A549 (cell line): Measurements from ENCODE around the gene KRTAP5-5. TPM values are rescaled to one million over a fixed set of nuclear protein-coding genes. Genes with fewer than 3 reads are reported as not detected.

ENCODE experiments used
- ATAC-seq, 2 experiments: fragments of 200-7000 bp in 1 of 2; fragments of >200 bp in 1 of 2; cut with Nextera tagmentation in 1 of 2; cut with Tn5 transposase in 1 of 2; 3 replicates each; pipeline versions ENCODE4 v1.8.0 to v1.9.1; 2018 to 2020; ENCODE audit warnings: mild to moderate bottlenecking in 1 of 2, moderate library complexity in 1 of 2
- CTCF ChIA-PET: fragments of 300-600 bp; sonication (Branson Sonifier 250); formaldehyde crosslinking; extraction: SDS; loops from one replicate; lab custom pipeline; 2021; ENCODE audit warnings: antibody characterized with exemption, inconsistent platforms; lab: Yijun Ruan, JAX
- POLR2A ChIA-PET: fragments of 350-600 bp; formaldehyde crosslinking; extraction: SDS; loops from one replicate; lab custom pipeline; 2021; ENCODE audit warnings: antibody characterized with exemption, inconsistent platforms; lab: Yijun Ruan, JAX
- DNase-seq, 2 experiments: peaks; one replicate each; pipeline versions ENCODE4 v3.0.0 to v3.0.0-alpha.2; 2011 to 2016; ENCODE audit warnings: low read depth in 1 of 2, low spot score in 1 of 2
- FAIRE-seq: peaks from 2 replicates; lab custom pipeline; 2011; peaks lifted over from hg19 to GRCh38; lab: Jason Lieb, UNC
- H3K27ac ChIP-seq, 2 experiments: fragments of >200 bp; sonication (Bioruptor Twin); formaldehyde crosslinking; 3 replicates each; pipeline ENCODE4 v1.5.1; 2016 to 2017
- H3K4me1 ChIP-seq: fragments of >200 bp; sonication (Bioruptor Twin); formaldehyde crosslinking; 3 replicates; pipeline ENCODE4 v1.6.1; 2016
- H3K4me2 ChIP-seq: fragments of >200 bp; sonication (Bioruptor Twin); formaldehyde crosslinking; 3 replicates; pipeline ENCODE4 v1.6.1; 2016
- H3K4me3 ChIP-seq: fragments of >200 bp; sonication (Bioruptor Twin); formaldehyde crosslinking; 3 replicates; pipeline ENCODE4 v1.5.1; 2016
- H3K9me3 ChIP-seq: fragments of >200 bp; sonication (Bioruptor Twin); formaldehyde crosslinking; 3 replicates; pipeline ENCODE4 v1.6.1; 2016
- CBX2 ChIP-seq: fragments of 200-600 bp; sonication (generic); IDR thresholded peaks from 2 replicates; pipeline ENCODE4 v1.6.1; 2016; ENCODE audit warnings: low read depth, mild to moderate bottlenecking, borderline replicate concordance
- CBX8 ChIP-seq: fragments of 200-600 bp; sonication (generic); IDR thresholded peaks from 2 replicates; pipeline ENCODE4 v1.6.1; 2016
- CEBPB ChIP-seq, 2 experiments: fragments of >200 bp in 1 of 2; sonication (Bioruptor Twin) in 1 of 2; formaldehyde crosslinking in 1 of 2; IDR thresholded peaks; 2 replicates each; pipeline ENCODE4 v1.6.1; 2012 to 2016
- CHD2 ChIP-seq: fragments of 150-350 bp; IDR thresholded peaks from 2 replicates; pipeline ENCODE4 v1.6.1; 2014; ENCODE audit warnings: low read length; ENCODE audit not compliant: partially characterized antibody
- CTCF ChIP-seq: fragments of >200 bp; sonication (Bioruptor Twin); formaldehyde crosslinking; IDR thresholded peaks from 3 replicates; pipeline ENCODE4 v1.5.1; 2016
- E2F6 ChIP-seq: IDR thresholded peaks from 2 replicates; pipeline ENCODE4 v1.6.1; 2012; ENCODE audit warnings: low read depth, borderline replicate concordance
- EHF ChIP-seq: fragments of 250-450 bp; sonication (Bioruptor Pico); IDR thresholded peaks from 2 replicates; pipeline ENCODE4 v1.5.0; 2020; ENCODE audit warnings: mild to moderate bottlenecking
- EHMT2 ChIP-seq: fragments of 200-600 bp; sonication (generic); IDR thresholded peaks from 2 replicates; pipeline ENCODE4 v1.6.1; 2016; ENCODE audit warnings: antibody characterized with exemption, low read depth, mild to moderate bottlenecking, moderate library complexity
- ELK1 ChIP-seq: fragments of 150-350 bp; IDR thresholded peaks from 2 replicates; pipeline ENCODE4 v1.6.1; 2014; ENCODE audit warnings: low read depth, mild to moderate bottlenecking, low read length
- EP300 ChIP-seq, 2 experiments: fragments of >200 bp; sonication (Bioruptor Twin); formaldehyde crosslinking; IDR thresholded peaks; 2 replicates in 1 of 2; 3 replicates in 1 of 2; pipeline ENCODE4 v1.6.1; 2016 to 2017
- FOSB ChIP-seq: fragments of 250-450 bp; sonication (Bioruptor Pico); IDR thresholded peaks from 2 replicates; pipeline ENCODE4 v1.5.0; 2020; ENCODE audit warnings: mild to moderate bottlenecking, moderate library complexity
- FOXS1 ChIP-seq: fragments of 250-450 bp; sonication (Bioruptor Pico); IDR thresholded peaks from 2 replicates; pipeline ENCODE4 v1.5.0; 2020; ENCODE audit warnings: mild to moderate bottlenecking, moderate library complexity
- GATA3 ChIP-seq: IDR thresholded peaks from 2 replicates; pipeline ENCODE4 v1.6.1; 2012; ENCODE audit warnings: borderline replicate concordance
- HES2 ChIP-seq: fragments of >200 bp; sonication (Bioruptor Twin); formaldehyde crosslinking; IDR thresholded peaks from 2 replicates; pipeline ENCODE4 v1.6.1; 2016
- HMGXB4 ChIP-seq: fragments of 250-450 bp; sonication (Bioruptor Pico); IDR thresholded peaks from 2 replicates; pipeline ENCODE4 v1.5.0; 2021; ENCODE audit warnings: mild to moderate bottlenecking, moderate library complexity, borderline replicate concordance
- HOXB5 ChIP-seq: fragments of 250-450 bp; sonication (Bioruptor Pico); IDR thresholded peaks from 2 replicates; pipeline ENCODE4 v1.5.0; 2020; ENCODE audit warnings: mild to moderate bottlenecking, moderate library complexity
- JUNB ChIP-seq: fragments of >200 bp; sonication (Bioruptor Twin); formaldehyde crosslinking; IDR thresholded peaks from 2 replicates; pipeline ENCODE4 v1.6.1; 2016
- MAFK ChIP-seq: fragments of 450-650 bp; IDR thresholded peaks from 2 replicates; pipeline ENCODE4 v1.6.1; 2014; ENCODE audit not compliant: partially characterized antibody
- MAX ChIP-seq: IDR thresholded peaks from 2 replicates; pipeline ENCODE4 v1.6.1; 2012
- MYC ChIP-seq: IDR thresholded peaks from 2 replicates; pipeline ENCODE4 v1.6.1; 2012; ENCODE audit warnings: mild to moderate bottlenecking, inconsistent platforms, low read length, improper control_type of control experiment, borderline replicate concordance
- POLR2AphosphoS2 ChIP-seq: conservative IDR thresholded peaks from 2 replicates; pipeline ENCODE4 v1.6.1; 2012; ENCODE audit warnings: low read length, improper control_type of control experiment, inconsistent platforms
- RCOR1 ChIP-seq: fragments of 150-350 bp; IDR thresholded peaks from 2 replicates; pipeline ENCODE4 v1.6.1; 2014; ENCODE audit warnings: antibody characterized with exemption, low read length, low read depth
- REST ChIP-seq: fragments of 200-600 bp; sonication (generic); IDR thresholded peaks from 2 replicates; pipeline ENCODE4 v1.6.1; 2016; ENCODE audit warnings: antibody characterized with exemption, mild to moderate bottlenecking, moderate library complexity
- RFX5 ChIP-seq: fragments of 450-650 bp; IDR thresholded peaks from 2 replicates; pipeline ENCODE4 v1.7.1; 2014; ENCODE audit warnings: antibody characterized with exemption, mild to moderate bottlenecking, moderate library complexity
- RNF2 ChIP-seq: fragments of 200-600 bp; sonication (generic); IDR thresholded peaks from 2 replicates; pipeline ENCODE4 v1.6.1; 2016; ENCODE audit warnings: low read depth, mild to moderate bottlenecking, antibody characterized with exemption, moderate library complexity, borderline replicate concordance
- SMC3 ChIP-seq: fragments of >200 bp; sonication (Bioruptor Twin); formaldehyde crosslinking; IDR thresholded peaks from 3 replicates; pipeline ENCODE4 v1.6.1; 2018; ENCODE audit warnings: inconsistent platforms
- USF2 ChIP-seq: fragments of 450-650 bp; IDR thresholded peaks from 2 replicates; pipeline ENCODE4 v1.6.1; 2014; ENCODE audit warnings: antibody characterized with exemption
- ZSCAN20 ChIP-seq: fragments of 250-450 bp; sonication (Bioruptor Pico); IDR thresholded peaks from 2 replicates; pipeline ENCODE4 v1.8.0; 2022; ENCODE audit warnings: mild to moderate bottlenecking, moderate library complexity
- WGBS: methylation state at CpG from one replicate; pipeline ENCODE4 v1.1.6; 2017; ENCODE audit errors: missing lambda C conversion rate; 5-methylcytosine and 5-hydroxymethylcytosine counted together
- polyA plus RNA-seq, 4 experiments: library from polyadenylated mRNA; depleted of rRNA in 3 of 4; stranded (reverse); fragments of >200 nt; fragmentation: RNase III in 1 of 4; extraction: RNeasy Plus Mini Kit Qiagen cat#74134 plus additional on column Dnase treatment in 1 of 4; gene quantifications; 2 replicates in 3 of 4; 3 replicates in 1 of 4; pipeline ENCODE4 v1.2.3, GENCODE V29; 2011 to 2017

Gene KRTAP5-5
- polyA plus RNA-seq, 2 of the 4 experiments (the other 2 are of a cell fraction): not detected

- TF ChIP-seq RNF2 (no peak), ELK1 (no peak), FOXS1 (no peak), MAFK (no peak), RCOR1 (no peak), CBX2 (no peak), POLR2AphosphoS2 (no peak), RFX5 (no peak), HES2 (no peak), FOSB (CRISPR knock-in tag) (no peak), CHD2 (no peak), CEBPB (IDR thresholded peaks at IDR 0.05) (no peak), EHF (CRISPR knock-in tag) (no peak), GATA3 (no peak), EP300 (IDR thresholded peaks at IDR 0.05) (no peak), MAX (no peak)
- no peak for DNase-seq
- Histone ChIP-seq H3K9me3 (no peaks in the 10 kb centered on the region), H3K27ac (no peak within 1 kb of the TSS), H3K4me3 (no peak within 1 kb of the TSS), H3K4me2 (no peak within 1 kb of the TSS), H3K4me1 (no peaks in the 10 kb centered on the region)
- CTCF ChIA-PET: interaction anchor here (1.0 to 1.7 kb wide), 5 partner anchors 13 to 86 kb away, joined by 3 to 6 read pairs (median 5); no protein-coding TSS in a partner anchor
- FAIRE-seq: no peak
- POLR2A ChIA-PET: no interaction called here
- WGBS: 41% methylated on average over 4 of the region's 4 CpGs
- ATAC-seq: no peak
These were observed 21.2 kb upstream of the KRTAP5-5 start, which contains the start of gene KRTAP5-3 for GRCh38 chr11:1608363-1608762. TSS of gene KRTAP5-3 (minus strand) at chr11:1608463. CDS start at chr11:1608385, 78 bp downstream.

- Histone ChIP-seq H3K4me1 (no peaks in the 10 kb centered on the region), H3K4me3 (no peak overlapping the region), H3K27ac (no peak overlapping the region), H3K4me2 (no peak overlapping the region), H3K9me3 (no peaks in the 10 kb centered on the region)
- DNase-seq (no peak), FAIRE-seq (no peak), ATAC-seq (no peak)
- CTCF ChIA-PET: interaction anchor here (1.0 to 3.4 kb wide), 8 partner anchors 10 to 76 kb away, joined by 3 to 18 read pairs (median 5); partner anchors contain the start of gene KRTAP5-5
- POLR2A ChIA-PET: no interaction called here
- WGBS: 57% methylated on average over 10 of the region's 10 CpGs
- TF ChIP-seq HMGXB4 (CRISPR knock-in tag): no peak
- TF ChIP-seq EHF (CRISPR knock-in tag): no peak
- no peak for TF ChIP-seq CBX8
- no peak for TF ChIP-seq MYC
- no peak for TF ChIP-seq FOSB (CRISPR knock-in tag)
- no peak for TF ChIP-seq E2F6
- TF ChIP-seq USF2: no peak
- no peak for TF ChIP-seq RNF2
- TF ChIP-seq SMC3: no peak
- TF ChIP-seq CTCF: no peak
- TF ChIP-seq REST: no peak
- TF ChIP-seq EHMT2: no peak
- no peak for TF ChIP-seq JUNB
- TF ChIP-seq ZSCAN20: no peak
- TF ChIP-seq HOXB5 (CRISPR knock-in tag): no peak
These were observed 11.3 kb upstream of the KRTAP5-5 start for GRCh38 chr11:1618231-1618630.
